ENCODE measurements around the gene MAP3K4. TPM values are rescaled to one million over a fixed set of nuclear protein-coding genes. Genes with fewer than 3 reads are reported as not detected.

MAP3K4 gene
- total RNA-seq, 1 donor from 2014 or later = 51.6 TPM

- H3K27me3 Mint-ChIP-seq = no peaks in the 10 kb centered on the region
- H3K27ac Mint-ChIP-seq = no peak overlapping the region
- H3K36me3 Mint-ChIP-seq = peaks cover 25% of the 10 kb centered on the region
- DNase-seq (ENCODE audit: extremely low spot score, unreplicated experiment) = no peak
- no peak for TF ChIP-seq CTCF (conservative IDR thresholded peaks at IDR 0.05)
- H3K4me1 Mint-ChIP-seq (ENCODE audit: unreplicated experiment) = peaks cover 7% of the 10 kb centered on the region
- no peak overlapping the region for H3K4me3 Mint-ChIP-seq
- H3K9me3 Mint-ChIP-seq = peaks cover 9% of the 10 kb centered on the region
Observed at GRCh38 chr6:161019324-161019839, 27.8 kb downstream of the MAP3K4 start.

GRCh38 chr6:161021543-161021942, 30.0 kb downstream of the MAP3K4 start:
- no peaks in the 10 kb centered on the region for H3K27me3 Mint-ChIP-seq
- no peak for TF ChIP-seq CTCF (conservative IDR thresholded peaks at IDR 0.05)

GRCh38 chr6:161021998-161022743, 30.6 kb downstream of the MAP3K4 start:
- H3K36me3 Mint-ChIP-seq = peaks cover 23% of the 10 kb centered on the region
- DNase-seq (ENCODE audit: extremely low spot score, unreplicated experiment) = no peak
- H3K4me3 Mint-ChIP-seq = no peak overlapping the region
- peaks cover 13% of the 10 kb centered on the region for H3K4me1 Mint-ChIP-seq (ENCODE audit: unreplicated experiment)
- H3K9me3 Mint-ChIP-seq = peaks cover 9% of the 10 kb centered on the region
- TF ChIP-seq CTCF (conservative IDR thresholded peaks at IDR 0.05) = no peak
- no peaks in the 10 kb centered on the region for H3K27me3 Mint-ChIP-seq
- no peak overlapping the region for H3K27ac Mint-ChIP-seq

More at GRCh38 chr6:161021543-161021942, 30.0 kb downstream of the MAP3K4 start:
- H3K4me1 Mint-ChIP-seq (ENCODE audit: unreplicated experiment) = peaks cover 13% of the 10 kb centered on the region
- DNase-seq (ENCODE audit: extremely low spot score, unreplicated experiment) = no peak
- H3K36me3 Mint-ChIP-seq = peaks cover 23% of the 10 kb centered on the region
- no peak overlapping the region for H3K27ac Mint-ChIP-seq
- H3K4me3 Mint-ChIP-seq = no peak overlapping the region
- peaks cover 9% of the 10 kb centered on the region for H3K9me3 Mint-ChIP-seq

- Mint-ChIP-seq H3K4me3 (no peak overlapping the region), H3K4me1 (ENCODE audit: unreplicated experiment) (peaks cover 9% of the 10 kb centered on the region), H3K27me3 (no peaks in the 10 kb centered on the region), H3K9me3 (peaks cover 5% of the 10 kb centered on the region), H3K27ac (no peak overlapping the region), H3K36me3 (peaks cover 23% of the 10 kb centered on the region)
- no peak for TF ChIP-seq CTCF (conservative IDR thresholded peaks at IDR 0.05)
- DNase-seq (ENCODE audit: extremely low spot score, unreplicated experiment) = no peak
Observed at GRCh38 chr6:161023316-161023715, 31.7 kb downstream of the MAP3K4 start.

- no peak overlapping the region for H3K4me3 Mint-ChIP-seq
- TF ChIP-seq CTCF (conservative IDR thresholded peaks at IDR 0.05) = no peak
- no peak for DNase-seq (ENCODE audit: extremely low spot score, unreplicated experiment)
- peaks cover 18% of the 10 kb centered on the region for H3K36me3 Mint-ChIP-seq
- H3K27ac Mint-ChIP-seq = no peak overlapping the region
- no peaks in the 10 kb centered on the region for H3K27me3 Mint-ChIP-seq
- H3K9me3 Mint-ChIP-seq = peaks cover 5% of the 10 kb centered on the region
- peaks cover 6% of the 10 kb centered on the region for H3K4me1 Mint-ChIP-seq (ENCODE audit: unreplicated experiment)
Observed at GRCh38 chr6:161024364-161024920, 32.9 kb downstream of the MAP3K4 start.
